Skeletal muscle satellite cell (primary cell): ENCODE results near the gene TMEM161A.

Source experiments
- H3K27me3 ChIP-seq: 2 replicates; pipeline ENCODE4 v1.7.0; 2013; ENCODE audit warnings: low read length; ENCODE audit not compliant: control insufficient read depth, insufficient read depth
- H3K36me3 ChIP-seq: 2 replicates; pipeline ENCODE4 v1.7.0; 2013; ENCODE audit warnings: mild to moderate bottlenecking, control low read depth, low read length; ENCODE audit not compliant: insufficient read depth
- H3K4me1 ChIP-seq: 2 replicates; pipeline ENCODE4 v1.7.0; 2013; ENCODE audit warnings: low read length; ENCODE audit not compliant: control insufficient read depth, insufficient read depth
- H3K4me2 ChIP-seq: 2 replicates; pipeline ENCODE4 v1.7.0; 2013; ENCODE audit warnings: mild to moderate bottlenecking, low read length
- H3K4me3 ChIP-seq: 2 replicates; pipeline ENCODE4 v1.7.0; 2013; ENCODE audit warnings: low read length
- H3K9ac ChIP-seq: 2 replicates; pipeline ENCODE4 v1.7.0; 2013; ENCODE audit warnings: mild to moderate bottlenecking, low read depth, low read length, moderate library complexity
- H3K9me3 ChIP-seq: replicated peaks from 2 replicates; pipeline ENCODE4 v1.7.0; 2013; ENCODE audit warnings: mild to moderate bottlenecking, control low read depth, low read length

TMEM161A gene

DNA sequence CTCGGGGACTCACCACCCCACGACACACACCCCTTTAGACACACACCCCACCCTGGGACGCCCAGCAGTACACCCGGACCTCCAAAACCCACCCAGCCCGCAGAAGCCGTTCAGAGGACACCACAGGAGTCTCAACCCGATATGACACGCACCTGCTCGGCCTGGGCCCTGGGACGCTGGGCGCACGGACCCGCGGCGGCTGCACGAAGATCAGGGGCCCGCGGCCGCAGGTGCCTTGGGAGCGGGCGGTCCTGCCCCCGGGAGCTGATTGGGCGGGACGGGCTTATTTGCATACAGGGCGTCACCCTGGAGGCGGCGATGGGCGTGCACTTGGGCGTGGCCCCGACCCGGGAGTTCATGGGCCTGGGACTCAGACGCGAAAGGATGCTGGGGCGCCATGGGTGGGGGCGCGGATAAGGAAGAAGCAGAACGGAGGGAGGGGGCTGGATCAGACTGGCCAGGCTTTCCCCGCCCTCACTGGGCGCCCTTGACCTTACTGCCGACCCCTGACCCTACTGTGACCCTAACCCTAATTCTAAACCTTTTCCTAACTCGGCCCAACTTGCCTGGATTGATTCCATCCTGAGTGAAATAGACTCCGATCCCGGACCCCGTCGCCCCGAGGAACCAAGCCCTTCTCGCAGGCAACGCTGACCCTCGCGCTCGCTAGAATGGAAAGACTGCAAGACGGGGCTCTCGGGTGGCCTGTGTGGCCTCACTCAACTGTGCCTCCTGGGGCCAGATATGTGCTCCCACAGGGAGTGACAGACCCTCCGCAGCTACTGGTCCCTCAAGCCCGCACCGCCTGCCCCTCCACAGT, 32.0 kb upstream of the TMEM161A start, which contains the start of gene MEF2B:
MEF2B (minus strand) TSS at position 211 of the 820 bp plus-strand sequence. CDS start 19,528 bp downstream, outside the sequence.
- H3K27me3 ChIP-seq, result no peaks in the 10 kb centered on the region
- H3K9ac ChIP-seq, result no peak within 1 kb of the TSS
- H3K36me3 ChIP-seq, result no peaks in the 10 kb centered on the region
- peak within 1 kb of the TSS; percentile 69 for H3K4me2 ChIP-seq
- H3K4me3 ChIP-seq, result peak within 1 kb of the TSS; percentile 40
- H3K4me1 ChIP-seq, result peaks cover 14% of the 10 kb centered on the region
- no peaks in the 10 kb centered on the region for H3K9me3 ChIP-seq

DNA sequence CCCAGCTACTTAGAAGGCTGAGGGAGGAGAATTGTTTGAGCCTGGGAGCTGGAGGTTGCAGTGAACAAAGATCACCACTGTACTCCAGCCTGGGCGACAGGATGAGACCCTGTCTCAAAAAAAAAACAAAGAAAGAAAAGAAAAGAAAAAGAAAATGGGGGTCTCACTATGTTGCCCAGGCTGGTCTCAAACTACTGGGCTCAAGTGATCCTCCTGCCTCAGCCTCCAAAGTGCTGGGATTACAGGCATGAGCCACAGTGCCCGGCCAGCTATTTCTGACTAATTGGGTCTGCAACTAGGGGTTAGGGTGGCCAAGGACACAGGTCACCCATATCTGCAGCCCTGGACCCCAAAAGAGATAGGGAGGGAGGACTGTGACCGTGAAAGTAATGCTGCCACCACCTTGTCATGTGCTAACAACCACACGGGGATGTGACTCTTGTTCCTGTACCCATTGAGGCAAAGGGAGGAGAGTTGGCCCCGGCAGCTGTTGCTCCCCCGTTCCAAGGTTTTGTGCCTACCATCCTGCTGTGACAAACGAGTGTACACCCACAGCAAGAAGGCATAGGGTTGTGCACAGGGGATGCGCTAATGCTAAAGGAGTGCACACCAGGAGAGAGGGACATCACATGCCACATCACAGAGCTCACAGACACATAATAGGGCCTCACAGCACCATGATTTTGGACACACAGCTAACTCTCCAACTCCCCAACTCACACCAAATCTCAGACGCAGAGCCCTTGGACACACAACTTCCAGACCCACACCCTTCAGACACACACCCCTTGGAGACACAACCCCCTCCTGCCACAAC, 31.2 kb upstream of the TMEM161A start:
- Histone ChIP-seq H3K27me3 (no peaks in the 10 kb centered on the region), H3K9me3 (no peaks in the 10 kb centered on the region), H3K9ac (no peak overlapping the region), H3K4me1 (peaks cover 14% of the 10 kb centered on the region), H3K4me2 (peak overlapping the region; percentile 69), H3K36me3 (no peaks in the 10 kb centered on the region), H3K4me3 (no peak overlapping the region)

DNA sequence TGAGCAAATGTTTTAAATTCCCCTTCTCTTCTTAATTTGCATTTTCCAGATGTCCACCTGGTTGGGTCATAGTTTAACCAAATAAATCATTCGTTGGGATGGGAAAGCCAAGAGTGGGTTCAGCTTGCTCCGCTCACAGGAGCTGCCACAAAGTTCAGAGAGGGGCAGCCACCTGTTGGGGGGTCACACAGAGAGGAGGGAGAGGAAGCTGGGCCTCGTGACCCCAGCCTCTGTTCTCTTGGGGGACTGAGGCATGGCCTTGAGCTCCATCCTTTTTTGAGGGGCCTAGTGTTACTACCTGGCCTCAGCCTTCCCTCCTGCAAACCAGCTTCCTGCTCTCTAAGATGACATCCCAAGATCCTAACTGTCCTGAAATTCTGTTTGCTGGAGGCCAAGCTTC, 29.3 kb upstream of the TMEM161A start:
- H3K9me3 ChIP-seq, result no peaks in the 10 kb centered on the region
- H3K4me1 ChIP-seq, result peaks cover 14% of the 10 kb centered on the region
- H3K4me2 ChIP-seq, result no peak overlapping the region
- no peak overlapping the region for H3K4me3 ChIP-seq
- H3K36me3 ChIP-seq, result no peaks in the 10 kb centered on the region
- no peak overlapping the region for H3K9ac ChIP-seq
- no peaks in the 10 kb centered on the region for H3K27me3 ChIP-seq

DNA sequence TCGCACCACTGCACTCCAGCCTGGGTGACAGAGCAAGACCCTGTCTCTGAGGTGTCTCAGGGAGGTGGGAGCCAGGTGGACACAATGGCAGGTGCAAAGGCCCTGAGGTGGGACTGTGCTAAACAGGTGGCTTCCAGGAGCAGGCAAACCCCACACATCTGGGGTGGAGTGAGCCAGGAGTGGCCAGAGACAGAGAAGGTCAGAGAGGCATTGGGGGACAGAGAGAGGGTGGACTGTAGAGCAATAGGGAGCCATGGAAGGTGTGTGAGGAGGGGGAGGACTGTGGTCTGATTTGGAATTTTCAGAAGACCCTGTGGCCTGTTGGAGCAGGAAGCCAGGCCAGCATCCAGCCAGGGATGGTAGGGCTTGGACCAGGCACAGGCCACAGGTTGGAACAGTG, 27.1 kb upstream of the TMEM161A start:
- Histone ChIP-seq H3K9me3 (no peaks in the 10 kb centered on the region), H3K9ac (no peak overlapping the region), H3K36me3 (no peaks in the 10 kb centered on the region)

GRCh38 chr19:19162495-19162894, 24.2 kb upstream of the TMEM161A start:
- Histone ChIP-seq H3K9me3 (no peaks in the 10 kb centered on the region), H3K9ac (no peak overlapping the region), H3K4me1 (no peaks in the 10 kb centered on the region), H3K4me3 (no peak overlapping the region), H3K27me3 (no peaks in the 10 kb centered on the region), H3K36me3 (no peaks in the 10 kb centered on the region), H3K4me2 (no peak overlapping the region)

More for the DNA sequence above, 27.1 kb upstream of the TMEM161A start:
- H3K4me2 ChIP-seq, result no peak overlapping the region
- no peak overlapping the region for H3K4me3 ChIP-seq
- no peaks in the 10 kb centered on the region for H3K27me3 ChIP-seq
- peaks cover 6% of the 10 kb centered on the region for H3K4me1 ChIP-seq

DNA sequence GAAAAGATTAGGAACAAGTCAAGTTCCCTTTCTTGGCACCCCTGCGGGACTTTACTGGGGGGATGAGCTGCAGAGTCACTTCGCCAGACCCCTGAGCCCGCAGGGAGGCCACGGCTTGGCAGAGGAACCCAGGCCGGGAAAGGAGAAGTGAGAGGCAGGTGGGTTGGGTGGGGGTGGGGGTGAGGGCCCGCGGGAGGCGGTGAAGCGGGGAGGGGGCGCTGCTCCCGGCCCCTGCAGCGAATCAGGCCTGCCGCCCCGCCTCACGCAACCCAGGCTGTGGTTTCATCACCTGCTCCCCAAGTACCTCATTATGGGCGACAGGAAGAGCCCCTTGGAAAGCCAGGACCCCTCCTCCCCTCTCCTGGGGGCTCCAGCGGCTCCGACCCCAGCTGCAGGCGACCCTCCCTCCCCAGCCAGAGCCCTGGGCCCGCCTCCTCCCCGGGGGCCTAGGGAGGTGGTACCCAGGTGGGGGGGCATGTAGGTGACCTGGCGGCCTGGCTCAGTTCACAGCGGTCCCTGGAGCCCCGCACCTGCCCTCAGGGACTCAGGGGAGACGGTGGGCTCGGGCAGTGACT, 22.3 kb upstream of the TMEM161A start:
- H3K27me3 ChIP-seq, result no peaks in the 10 kb centered on the region
- H3K4me2 ChIP-seq, result no peak overlapping the region
- no peaks in the 10 kb centered on the region for H3K9me3 ChIP-seq
- no peak overlapping the region for H3K9ac ChIP-seq
- H3K4me1 ChIP-seq, result no peaks in the 10 kb centered on the region
- no peak overlapping the region for H3K4me3 ChIP-seq
- H3K36me3 ChIP-seq, result peaks cover 3% of the 10 kb centered on the region

DNA sequence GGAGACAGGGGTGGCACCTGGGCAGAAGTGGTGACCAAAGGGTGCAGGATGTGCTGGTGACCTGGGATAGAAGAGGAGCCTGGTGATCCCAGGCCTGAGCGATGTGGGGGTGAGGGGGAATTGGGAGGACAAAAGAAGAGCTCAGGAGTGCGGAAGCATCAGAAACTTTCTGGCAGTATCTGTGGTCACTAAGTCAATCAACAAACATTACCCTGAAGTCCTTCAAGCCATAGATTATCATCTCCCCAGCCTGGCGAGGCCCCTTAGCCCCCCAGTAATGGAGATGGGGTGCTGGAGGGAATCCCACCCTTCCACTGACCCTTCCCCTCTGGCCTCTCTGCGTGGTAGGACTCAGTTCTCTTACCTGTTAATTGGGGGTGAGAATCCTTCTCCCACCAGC, 21.3 kb upstream of the TMEM161A start:
- Histone ChIP-seq H3K9ac (no peak overlapping the region), H3K27me3 (no peaks in the 10 kb centered on the region), H3K4me1 (no peaks in the 10 kb centered on the region), H3K4me2 (no peak overlapping the region), H3K9me3 (no peaks in the 10 kb centered on the region), H3K4me3 (no peak overlapping the region), H3K36me3 (peaks cover 3% of the 10 kb centered on the region)

DNA sequence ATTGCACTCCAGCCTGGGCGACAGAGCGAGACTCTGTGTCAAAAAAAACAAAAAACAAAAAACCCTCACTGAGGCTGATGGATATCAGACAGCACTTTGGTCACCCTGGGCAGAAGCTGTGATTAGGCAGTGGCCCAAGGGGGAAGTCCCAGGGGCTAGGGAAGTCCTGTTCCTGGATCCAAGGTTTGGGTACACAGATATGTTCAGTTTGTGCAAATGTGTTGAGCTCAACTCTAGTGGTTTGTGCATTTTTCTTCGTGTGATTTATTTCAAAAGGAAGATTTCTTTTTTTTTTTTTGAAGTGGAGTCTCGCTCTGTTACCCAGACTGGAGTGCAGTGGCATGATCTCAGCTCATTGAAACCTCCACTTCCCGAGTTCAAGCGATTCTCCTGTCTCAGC, 19.5 kb upstream of the TMEM161A start:
- H3K9ac ChIP-seq, result no peak overlapping the region
- H3K36me3 ChIP-seq, result peaks cover 3% of the 10 kb centered on the region
- no peak overlapping the region for H3K4me3 ChIP-seq
- no peaks in the 10 kb centered on the region for H3K27me3 ChIP-seq
- no peaks in the 10 kb centered on the region for H3K9me3 ChIP-seq
- no peaks in the 10 kb centered on the region for H3K4me1 ChIP-seq
- no peak overlapping the region for H3K4me2 ChIP-seq

DNA sequence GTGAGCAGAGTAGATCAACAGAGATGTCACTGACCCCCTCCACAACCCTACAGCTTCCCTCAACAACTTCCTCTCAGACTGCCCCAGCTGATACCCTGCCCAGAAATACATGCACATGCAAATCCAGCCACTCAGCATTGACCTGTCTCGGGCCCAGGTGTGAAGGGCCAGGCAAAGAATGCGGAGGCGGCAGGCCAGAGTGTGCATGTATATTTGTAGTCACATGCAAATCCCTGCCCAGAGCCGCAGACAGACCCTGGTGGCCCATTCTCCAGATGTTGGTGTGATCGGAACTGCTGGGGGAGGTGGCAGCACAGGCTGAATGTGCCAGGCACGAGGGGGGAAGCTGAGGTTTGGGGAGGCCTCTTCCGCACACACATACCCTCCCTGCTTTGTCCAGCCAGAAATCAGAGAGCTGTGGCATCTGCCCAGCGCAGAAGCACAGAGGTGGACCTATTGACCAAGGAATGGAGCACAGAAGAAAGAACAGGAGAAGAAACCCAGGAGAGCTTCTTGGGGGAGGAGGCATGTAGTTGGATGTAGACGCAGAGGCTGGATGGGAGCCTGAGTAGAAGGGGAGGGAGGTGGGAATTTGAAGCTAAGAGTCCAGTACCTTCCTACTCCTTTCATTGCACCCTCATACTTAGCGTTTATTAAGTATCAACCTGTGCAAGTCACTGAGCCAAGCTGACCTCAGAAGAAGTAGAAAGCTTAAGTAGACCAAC, 17.4 kb upstream of the TMEM161A start:
- Histone ChIP-seq H3K4me2 (no peak overlapping the region), H3K4me3 (no peak overlapping the region), H3K9me3 (no peaks in the 10 kb centered on the region), H3K4me1 (no peaks in the 10 kb centered on the region), H3K27me3 (no peaks in the 10 kb centered on the region), H3K9ac (no peak overlapping the region), H3K36me3 (peaks cover 3% of the 10 kb centered on the region)

- Histone ChIP-seq H3K27me3 (no peaks in the 10 kb centered on the region), H3K9ac (no peak overlapping the region), H3K9me3 (no peaks in the 10 kb centered on the region), H3K36me3 (peaks cover 3% of the 10 kb centered on the region), H3K4me1 (no peaks in the 10 kb centered on the region), H3K4me2 (no peak overlapping the region), H3K4me3 (no peak overlapping the region)
Measured at GRCh38 chr19:19154768-19155494, 16.7 kb upstream of the TMEM161A start.
